NCI-H69 (cell line): ENCODE results near the gene MTCH2.

ENCODE experiments used
- DNase-seq: peaks from one replicate; lab custom pipeline; 2025; lab: John Stamatoyannopoulos, UW

Gene MTCH2

DNA sequence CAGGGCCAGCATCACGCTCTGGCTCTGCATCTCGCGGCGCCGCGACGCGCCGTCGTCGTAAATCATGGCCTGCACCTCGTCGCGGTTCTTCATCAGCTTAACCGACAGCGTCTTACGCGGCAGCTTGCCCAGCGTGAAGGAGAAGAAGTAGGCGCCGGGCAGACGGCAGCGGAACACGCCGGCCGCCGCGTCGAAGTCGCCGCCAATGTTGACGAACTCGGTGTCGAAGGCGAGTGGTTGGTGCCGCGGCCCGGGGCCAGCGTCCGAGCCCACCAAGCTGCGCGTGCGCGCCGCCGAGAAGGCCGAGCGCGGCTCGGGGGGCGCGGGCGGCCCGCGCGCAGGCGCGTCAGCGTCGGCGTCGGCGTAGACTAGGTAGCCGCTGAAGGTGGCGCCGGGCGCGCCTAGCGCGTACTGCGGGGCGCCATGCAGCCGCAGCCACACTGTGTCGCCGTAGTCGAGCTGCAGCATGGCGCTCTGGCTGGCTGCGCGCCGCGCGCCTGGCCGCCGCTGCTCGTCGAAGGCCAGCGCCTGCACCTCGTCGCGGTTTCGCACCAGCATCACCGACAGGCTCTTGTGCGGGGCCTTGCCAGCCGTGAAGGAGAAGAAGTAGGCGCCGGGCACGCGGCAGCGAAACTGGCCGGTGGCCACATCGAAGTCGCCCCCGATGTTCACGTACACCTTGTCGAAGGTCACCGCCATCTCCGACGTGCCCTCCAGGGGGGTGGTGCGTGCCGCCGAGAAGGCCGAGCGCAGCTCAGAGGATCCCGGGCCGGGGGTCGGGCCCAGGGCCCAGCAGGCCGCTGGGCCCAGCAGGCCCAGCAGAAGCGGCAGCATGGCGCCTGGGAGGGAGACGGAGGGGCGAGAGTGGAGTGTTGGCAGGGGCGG, 52.1 kb downstream of the MTCH2 start:
- DNase-seq, result no peak

DNA sequence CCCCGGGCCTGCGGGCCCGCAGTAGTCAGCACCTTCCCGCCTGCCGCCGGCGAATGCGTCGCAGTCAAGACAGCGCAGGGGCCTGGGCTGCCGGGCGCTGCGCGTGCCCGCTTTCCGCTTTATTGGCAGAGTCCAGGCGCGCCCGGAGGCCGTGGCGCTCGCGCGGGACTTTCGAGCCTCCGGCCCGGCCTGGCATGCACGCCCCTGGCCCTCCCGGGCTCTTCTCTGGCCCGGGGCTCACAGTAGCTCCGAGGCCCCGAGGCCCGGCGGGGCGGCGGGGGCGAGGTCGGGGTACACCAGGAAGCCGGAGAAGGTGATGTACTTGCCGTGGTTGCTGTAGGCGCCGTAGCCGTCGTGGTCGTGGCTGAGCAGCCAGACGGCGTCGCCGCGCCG, 52.8 kb downstream of the MTCH2 start:
- no peak for DNase-seq

DNA sequence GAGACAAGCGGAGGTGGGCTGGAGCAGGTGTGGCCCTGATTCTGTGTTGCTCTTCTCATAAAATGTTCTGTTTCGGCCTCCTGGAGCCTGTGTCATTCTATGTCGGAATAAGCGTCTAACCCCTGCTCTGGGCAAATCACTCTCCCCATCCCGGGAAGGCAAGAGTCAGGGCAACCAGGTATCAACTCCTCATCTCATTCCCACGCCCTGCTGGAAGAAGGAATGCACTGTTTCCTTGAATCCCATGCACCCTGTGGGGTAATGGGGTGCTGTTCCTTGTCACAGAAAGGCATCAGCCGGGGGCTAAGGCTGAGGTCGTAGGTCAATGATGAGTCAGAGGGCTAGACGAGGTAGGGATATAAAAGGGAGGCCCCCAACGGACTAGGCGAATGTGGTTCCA, 53.2 kb downstream of the MTCH2 start:
- no peak for DNase-seq

DNA sequence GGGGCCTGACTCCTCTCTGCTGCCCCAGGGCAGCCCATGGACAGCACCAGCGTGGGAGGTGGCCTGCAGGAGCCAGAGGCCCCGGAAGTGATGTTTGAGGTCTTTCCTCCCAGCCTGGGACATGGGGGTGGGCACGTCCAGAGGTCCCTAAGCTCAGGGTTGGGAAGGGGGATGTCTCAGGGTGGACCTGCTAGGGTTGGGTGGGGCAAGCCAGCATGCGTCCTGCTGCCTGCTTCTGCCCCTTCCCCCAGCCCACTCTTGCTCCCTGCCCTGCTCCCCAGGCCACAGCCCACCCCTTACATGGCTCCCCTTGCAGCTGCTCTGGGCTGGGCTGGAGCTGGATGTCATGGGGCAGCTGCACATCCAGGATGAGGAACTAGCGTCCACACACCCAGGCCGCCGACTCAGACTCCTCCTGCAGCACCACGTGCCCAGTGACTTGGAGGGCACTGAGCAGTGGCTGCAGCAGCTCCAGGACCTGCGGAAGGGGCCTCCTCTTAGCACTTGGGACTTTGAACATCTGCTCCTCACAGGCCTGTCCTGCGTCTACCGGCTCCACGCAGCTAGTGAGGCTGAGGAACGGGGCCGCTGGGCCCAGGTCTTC, 54.5 kb downstream of the MTCH2 start:
- DNase-seq, result no peak

DNA sequence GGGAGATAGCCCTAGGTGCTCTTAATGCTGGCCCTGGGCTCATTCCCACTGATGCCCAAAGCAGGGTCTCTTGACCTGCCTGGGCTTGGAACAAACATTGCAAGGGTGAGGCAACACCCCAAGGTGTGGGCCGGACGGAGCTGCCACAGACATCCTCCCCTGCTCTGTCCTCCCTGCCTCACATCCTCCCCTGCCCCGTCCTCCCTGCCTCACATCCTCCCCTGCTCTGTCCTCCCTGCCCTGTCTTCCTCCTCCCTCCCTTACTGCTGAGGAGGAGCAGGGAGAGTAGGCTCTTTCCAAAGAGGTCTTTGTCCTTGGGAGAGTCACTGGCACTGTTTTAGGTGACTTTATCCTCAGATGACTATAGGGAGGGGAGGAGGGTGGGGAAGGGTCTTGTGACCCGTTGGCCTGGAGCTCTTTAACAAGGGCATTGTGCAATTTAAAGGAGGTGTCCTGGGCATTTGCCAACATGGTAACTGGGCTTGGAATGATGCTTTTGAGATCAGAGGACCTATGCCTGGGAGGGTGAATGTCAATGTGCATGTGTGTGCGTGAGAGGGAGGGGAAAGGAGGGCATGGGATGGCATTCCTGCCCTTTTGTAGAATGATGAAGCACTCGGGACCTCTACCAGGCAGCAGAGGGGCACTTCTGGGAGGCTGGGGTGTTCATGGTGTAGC, 55.2 kb downstream of the MTCH2 start:
- no peak for DNase-seq

DNA sequence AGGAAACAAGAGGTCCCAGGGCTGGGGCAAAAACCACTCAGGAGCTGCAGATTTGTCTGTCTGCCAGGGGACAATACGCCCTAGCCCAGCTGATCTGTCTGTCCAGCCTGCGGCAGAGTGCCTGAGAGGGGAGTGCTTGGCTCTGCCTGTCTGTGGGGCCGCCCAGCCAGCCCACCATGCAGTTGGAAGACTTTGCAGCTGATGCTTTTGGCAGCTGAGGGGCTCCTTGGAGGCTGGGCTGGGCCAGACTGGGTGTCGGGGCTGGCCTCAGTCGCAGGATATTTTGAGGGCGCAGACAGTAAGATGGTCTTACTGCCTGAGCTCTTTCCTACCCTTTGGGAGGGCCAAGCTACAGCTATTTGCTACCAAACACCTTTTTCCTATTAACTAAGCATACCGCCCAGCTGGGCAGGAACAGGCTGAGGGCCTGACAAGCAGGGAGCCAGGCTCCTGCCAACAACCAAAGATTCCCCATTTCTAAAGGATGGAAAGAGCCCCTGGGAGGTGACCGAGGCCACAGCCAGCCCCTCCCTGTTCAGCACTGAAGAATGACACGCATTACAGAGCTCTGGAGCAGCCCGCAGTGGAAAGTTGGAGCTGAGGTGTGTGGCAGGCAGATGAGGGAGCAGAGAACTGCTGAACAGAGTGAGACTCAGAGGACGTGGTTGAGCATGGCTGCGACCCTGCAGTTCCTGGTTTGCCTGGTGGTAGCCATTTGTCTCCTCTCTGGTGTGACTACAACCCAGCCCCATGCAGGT, 56.1 kb downstream of the MTCH2 start, which contains the start of gene FAM180B:
Gene FAM180B, plus strand, starts transcription at position 581 of the 758 bp plus-strand sequence. Its CDS starts 91 bp downstream, at position 672.
- DNase-seq, result no peak

DNA sequence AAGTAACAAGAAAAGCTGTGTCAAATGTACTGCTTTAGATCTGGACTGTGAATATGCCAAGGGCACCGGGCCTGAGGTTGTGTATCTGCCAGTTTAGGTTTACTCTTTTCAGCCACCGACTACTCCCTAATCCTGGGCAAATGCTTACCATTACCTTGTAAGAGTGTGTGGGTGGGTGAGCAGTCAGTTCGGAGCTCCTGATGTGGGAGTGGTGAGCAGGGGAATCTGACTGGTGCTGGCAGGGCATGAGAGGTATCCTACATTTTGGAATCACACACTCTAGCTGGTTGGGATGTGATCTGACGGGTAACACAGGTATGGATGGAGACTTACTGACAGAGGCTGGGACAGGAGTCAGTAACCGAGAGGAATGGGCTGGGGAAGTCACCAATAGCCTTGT, 58.5 kb downstream of the MTCH2 start:
- DNase-seq, result no peak

DNA sequence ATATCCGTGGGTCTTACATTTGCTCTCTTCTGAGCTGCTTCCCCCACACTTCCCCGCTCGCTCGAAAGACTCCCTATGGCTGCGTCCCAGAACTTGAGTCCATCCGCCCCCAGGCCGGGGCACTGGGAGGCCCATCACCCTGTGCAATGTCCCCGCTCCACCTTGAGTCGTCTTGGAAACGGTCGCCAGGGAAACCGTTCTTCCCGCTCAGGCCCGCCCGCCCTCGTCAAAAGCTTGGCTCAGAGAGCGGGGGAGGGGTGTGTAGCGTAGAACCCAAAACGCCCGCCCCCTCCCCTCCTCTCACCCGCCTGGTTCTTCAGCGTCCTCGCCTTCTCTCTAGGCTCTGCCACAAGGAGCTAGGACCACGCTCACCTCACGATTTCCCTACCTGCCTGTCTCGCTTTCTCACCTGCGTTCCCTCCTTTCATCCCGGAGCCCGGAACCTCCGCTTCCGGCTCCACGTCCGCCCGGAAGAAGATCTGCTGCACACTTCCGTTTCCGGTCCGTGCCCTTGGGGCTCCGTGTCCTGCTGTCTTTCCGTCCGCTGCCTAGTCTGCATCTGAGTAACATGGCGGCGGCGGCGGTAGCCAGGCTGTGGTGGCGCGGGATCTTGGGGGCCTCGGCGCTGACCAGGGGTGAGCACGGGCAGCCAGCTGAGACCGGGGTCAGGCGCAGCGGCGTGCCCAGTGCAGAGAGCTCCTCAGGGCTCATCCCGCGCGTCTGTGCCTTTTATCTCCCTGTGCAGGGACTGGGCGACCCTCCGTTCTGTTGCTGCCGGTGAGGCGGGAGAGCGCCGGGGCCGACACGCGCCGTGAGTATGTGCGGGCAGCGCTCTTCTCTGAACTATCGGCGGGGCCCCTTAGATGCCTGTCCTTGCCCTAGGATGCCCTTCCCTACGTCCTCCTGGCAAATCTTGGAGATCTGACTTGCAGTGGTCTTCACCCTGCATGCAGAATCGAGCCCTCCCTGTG, 63.5 kb downstream of the MTCH2 start, which contains the start of the genes KBTBD4 and NDUFS3:
Gene KBTBD4, minus strand, starts transcription at position 447 of the 971 bp plus-strand sequence. Its CDS starts 19 bp downstream, at position 428.
Gene NDUFS3, plus strand, starts transcription at position 551 of the 971 bp plus-strand sequence. Its CDS starts 18 bp downstream, at position 569.
- peak; percentile 98 for DNase-seq

DNA sequence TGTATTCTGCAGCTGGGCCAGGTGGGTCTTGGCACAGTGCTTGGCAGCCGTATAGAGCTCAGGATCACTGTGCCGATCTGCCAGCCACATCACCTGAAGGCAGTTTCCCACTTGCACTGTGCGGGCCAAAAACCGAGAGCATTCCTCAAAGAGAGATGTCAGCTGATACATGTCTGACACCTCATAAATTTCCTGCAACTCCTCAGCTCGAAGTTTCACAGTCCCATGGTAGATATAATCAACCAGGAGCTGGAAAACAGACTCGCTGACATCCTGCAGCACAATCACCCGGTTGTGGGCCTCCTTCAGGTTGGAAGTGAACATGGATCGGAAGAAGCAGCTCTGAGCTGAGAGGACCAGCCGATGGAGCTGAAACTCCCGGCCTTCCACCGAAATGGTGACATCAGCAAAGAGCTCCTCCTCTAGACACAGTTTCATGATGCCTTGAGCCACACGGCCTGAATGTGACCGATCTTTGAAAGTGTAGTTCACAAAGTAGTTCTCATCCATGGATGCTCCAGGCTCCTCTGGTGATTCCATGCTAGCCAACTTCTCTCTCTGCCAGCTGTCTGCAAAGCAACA, 64.8 kb downstream of the MTCH2 start:
- DNase-seq, result no peak

DNA sequence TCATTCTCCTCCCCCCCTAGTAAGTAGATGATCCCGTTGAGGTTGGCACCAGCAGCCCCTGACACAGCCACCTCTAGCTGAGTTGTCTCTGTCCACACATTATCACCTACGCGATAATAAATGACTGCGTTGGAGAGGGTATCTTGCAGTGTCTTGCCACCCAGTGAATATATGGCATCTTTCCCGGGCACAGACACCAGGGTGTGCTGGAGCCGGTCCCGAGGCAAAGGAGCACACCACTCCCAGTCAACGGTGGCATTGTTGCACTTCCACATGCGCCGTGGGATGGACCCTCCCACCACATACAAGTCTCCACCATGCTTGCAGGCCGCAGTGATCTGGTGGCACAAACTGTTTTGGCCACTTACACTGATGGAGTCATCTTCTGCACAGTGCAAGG, 69.0 kb downstream of the MTCH2 start:
- no peak for DNase-seq

DNA sequence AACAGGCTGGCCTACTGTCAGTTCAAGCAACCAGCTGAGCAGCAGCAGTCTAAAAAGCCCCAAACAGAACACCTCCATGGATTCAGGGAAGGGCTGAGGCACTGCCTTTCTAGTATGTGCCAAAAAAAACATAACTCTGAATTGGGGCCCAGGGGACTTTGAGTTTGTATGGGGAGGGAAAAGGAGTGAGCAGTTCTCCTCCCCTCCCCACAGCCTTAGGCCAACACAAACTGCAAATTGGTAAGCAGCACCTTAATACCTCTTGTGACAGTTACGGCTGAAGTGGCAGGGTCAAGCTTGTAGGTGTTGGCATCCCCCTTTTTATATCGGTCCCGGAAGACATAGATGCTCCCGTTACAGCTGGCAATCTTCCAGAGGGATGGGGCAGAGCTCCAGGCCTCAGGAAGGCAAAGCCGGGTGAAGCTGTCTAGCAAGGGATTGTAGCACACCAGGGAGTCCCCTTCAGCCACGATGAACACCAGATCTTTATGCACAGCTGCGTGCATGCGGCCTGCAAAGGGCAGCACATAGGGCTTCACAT, 69.6 kb downstream of the MTCH2 start:
- DNase-seq, result peak; percentile 66

DNA sequence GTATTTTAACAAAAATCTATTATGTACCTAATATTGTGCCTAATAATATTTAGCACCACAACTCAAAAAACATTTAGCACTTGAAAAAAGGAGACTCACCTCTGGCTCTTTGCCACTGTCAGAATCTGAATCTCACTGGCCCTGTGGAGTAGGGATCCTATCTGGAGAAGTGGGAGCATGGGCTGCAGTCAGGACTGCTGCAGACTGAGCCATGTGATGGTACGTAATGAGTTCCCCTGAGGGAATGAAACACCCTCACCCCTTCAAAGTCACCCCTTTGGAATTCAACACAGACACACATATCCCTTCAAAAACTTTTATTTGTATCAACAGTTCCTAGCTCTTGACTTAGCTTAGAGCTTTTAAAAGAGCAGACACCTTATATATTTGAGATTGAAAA, 70.5 kb downstream of the MTCH2 start:
- no peak for DNase-seq

DNA sequence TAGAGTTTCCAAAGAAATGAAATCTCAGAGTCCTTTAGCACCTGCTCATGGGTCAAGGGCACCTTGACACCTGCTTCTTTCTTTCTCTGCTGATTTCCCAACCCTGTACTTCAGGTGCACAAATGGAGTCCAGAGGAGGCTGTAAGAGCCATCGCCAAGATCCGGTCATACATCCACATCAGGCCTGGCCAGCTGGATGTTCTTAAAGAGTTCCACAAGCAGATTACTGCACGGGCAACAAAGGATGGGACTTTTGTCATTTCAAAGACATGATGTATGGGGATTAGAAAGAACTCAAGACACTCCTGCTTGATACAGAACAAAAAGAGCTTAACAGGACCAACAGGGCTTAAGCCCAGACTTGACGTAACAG, 71.0 kb downstream of the MTCH2 start:
- DNase-seq, result no peak

DNA sequence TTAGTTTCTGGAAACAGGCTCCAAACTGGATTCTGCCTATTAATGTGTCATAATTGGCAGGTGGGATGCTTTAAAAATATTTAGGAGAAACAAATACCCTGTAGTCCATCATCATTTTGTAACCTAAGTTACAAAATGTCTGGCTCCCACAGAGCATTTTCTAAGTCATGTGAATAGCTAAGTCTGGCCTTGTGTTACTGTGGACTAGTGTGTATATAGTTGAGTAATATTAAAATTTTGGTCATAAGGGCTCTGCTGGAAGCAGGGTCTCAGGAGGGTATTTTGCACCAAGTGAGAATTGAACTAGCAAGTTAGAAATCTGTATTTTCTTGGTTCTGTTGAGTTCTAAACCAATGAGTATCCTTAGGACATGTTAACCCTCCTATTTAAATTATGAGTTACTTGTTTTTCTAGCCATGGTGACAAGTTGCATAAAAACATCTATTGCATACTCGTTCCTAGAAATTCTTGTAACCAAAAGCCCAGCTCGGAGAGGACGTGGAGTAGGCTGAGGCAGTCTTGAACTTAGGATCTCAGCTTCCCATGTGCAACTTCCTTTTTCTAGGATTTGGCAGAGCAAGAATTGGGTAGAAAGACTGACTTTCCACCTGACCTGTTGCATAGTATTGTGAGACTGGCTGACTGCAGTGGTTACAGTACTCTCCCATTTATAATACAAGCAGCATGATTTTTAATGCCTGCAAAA, 71.6 kb downstream of the MTCH2 start:
- DNase-seq, result no peak

DNA sequence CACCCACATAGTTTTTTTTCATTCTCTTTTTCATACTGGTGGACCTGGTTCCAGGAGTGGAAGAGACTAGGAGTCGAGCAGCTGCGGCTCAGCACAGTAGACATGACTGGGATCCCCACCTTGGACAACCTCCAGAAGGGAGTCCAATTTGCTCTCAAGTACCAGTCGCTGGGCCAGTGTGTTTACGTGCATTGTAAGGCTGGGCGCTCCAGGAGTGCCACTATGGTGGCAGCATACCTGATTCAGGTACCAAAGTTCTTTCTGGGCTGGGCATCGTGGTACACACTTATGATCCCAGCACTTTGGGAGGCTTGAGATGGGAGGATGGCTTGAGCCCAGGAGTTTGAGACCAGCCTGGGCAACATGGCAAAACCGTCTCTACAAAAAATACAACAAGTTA, 72.7 kb downstream of the MTCH2 start:
- DNase-seq, result no peak
